HepG2 (cell line): ENCODE measurements around the gene WDR62.

Experiments used
- CHCHD3 ChIP-seq: sonication (generic); formaldehyde crosslinking; IDR thresholded peaks from 2 replicates; pipeline ENCODE4 v1.8.0; 2022; ENCODE audit warnings: mild to moderate bottlenecking, missing genetic modification reagents, moderate library complexity
- CTCF ChIP-seq: sonication (generic); formaldehyde crosslinking; IDR thresholded peaks from 2 replicates; pipeline ENCODE4 v1.5.0; 2020; ENCODE audit warnings: mild to moderate bottlenecking, missing genetic modification reagents, moderate library complexity
- SUZ12 ChIP-seq: fragments of 150-350 bp; IDR thresholded peaks from 2 replicates; pipeline ENCODE4 v1.6.1; 2014; ENCODE audit warnings: low read depth, low read length
- ZNF569 ChIP-seq: sonication (generic); formaldehyde crosslinking; IDR thresholded peaks from 2 replicates; pipeline ENCODE4 v1.5.0; 2020; ENCODE audit warnings: mild to moderate bottlenecking, missing genetic modification reagents, moderate library complexity, borderline replicate concordance

- no peak for TF ChIP-seq CHCHD3 (CRISPR knock-in tag)
- no peak for TF ChIP-seq CTCF
- no peak for TF ChIP-seq ZNF569 (CRISPR knock-in tag)
- TF ChIP-seq SUZ12, result no peak
Observed at GRCh38 chr19:36032251-36033104, 22.2 kb upstream of the WDR62 start, which contains the start of gene CLIP3.
